GM10847 (cell line): Measurements from ENCODE around the gene FGF4.

Experiments used
- POLR2A ChIP-seq: IDR thresholded peaks from 2 replicates; pipeline ENCODE4 v1.6.1; 2011; ENCODE audit not compliant: insufficient read length; ENCODE audit errors: extremely low read depth

FGF4 gene

GRCh38 chr11:69812256-69812655, 37.1 kb upstream of the FGF4 start:
- no peak for TF ChIP-seq POLR2A

DNA sequence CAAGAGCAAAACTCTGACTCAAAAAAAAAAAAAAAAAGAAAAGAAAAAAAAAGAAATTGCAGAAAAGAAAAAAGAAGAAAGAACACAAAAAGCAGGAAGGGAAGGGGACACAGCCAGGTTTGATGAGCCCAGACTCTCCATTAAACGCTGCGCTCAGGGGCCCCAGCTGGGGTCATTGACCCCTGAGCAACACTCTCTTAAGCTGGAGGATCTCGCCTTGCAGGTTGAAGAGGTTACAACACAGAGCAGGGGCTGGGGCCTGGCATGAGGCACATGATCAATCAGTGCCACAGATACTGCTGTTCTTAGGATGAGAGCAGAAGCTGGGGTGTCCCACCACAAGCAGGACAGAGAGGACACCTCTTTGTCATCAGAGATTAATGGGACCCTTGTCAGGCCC, 36.3 kb upstream of the FGF4 start:
- TF ChIP-seq POLR2A, result no peak

DNA sequence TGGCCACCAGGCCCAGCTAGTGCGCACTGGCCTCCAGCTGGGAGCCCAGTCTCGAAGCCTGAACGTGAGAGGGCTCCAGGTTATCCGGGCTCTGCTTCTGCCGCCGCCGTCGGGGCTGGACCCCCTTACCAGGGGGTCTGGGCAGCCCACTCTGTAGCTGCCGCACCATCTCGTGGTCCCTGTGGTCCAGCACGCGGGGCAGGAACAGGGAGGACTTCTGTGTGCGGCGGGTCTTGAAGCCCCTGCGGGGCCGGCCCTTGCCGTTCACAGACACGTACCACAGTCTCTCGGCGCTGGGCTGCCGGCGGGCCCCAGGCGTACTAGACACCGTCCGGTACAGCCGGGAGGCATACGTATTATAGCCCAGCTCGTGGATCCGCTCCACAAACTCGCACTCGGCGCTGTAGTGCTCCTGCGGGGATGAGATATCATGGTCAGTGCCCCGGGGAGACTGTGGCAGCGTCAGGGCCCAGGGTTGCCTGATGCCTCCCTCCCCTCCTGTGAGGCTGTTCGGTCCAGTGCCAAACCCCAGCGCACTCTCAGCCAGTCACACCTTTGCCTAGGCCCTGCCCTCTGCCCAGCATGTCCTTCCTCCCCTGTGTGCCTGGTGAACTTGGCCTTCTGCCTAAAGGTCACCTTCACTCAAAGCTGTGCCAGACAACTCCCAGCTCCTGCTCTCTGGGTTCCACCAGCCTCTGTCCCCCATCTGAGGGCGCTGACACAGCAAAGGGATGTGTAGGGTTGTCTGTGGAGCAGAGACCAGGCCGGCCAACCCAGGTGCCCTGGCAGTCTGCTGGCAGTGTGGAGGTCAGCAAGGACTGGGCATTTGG, 35.4 kb upstream of the FGF4 start:
- TF ChIP-seq POLR2A, result no peak

DNA sequence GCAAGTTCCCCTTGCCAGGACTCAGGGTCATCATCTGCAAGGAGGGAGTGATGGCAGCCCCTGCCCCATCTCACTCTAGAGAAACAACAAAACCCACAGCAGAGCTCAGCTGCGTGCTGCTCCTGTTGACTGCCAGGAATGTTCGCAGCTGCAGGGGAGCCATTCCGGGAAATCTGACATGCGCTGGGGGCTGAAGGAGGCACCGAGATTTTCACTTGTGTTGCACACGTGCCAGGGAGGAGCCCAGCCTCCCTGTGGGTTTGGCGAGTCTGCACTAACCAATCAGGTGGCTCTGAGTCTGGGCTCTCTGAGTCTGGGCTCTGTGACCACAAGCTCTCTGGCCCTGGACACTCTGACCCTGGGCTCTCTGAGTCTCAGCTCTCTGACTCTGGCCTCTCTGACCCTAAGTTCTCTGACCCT, 33.5 kb upstream of the FGF4 start:
- no peak for TF ChIP-seq POLR2A

GRCh38 chr11:69807106-69807815, 32.1 kb upstream of the FGF4 start:
- TF ChIP-seq POLR2A, result no peak

- TF ChIP-seq POLR2A, result no peak
These were observed 29.8 kb upstream of the FGF4 start for GRCh38 chr11:69804769-69805508.

DNA sequence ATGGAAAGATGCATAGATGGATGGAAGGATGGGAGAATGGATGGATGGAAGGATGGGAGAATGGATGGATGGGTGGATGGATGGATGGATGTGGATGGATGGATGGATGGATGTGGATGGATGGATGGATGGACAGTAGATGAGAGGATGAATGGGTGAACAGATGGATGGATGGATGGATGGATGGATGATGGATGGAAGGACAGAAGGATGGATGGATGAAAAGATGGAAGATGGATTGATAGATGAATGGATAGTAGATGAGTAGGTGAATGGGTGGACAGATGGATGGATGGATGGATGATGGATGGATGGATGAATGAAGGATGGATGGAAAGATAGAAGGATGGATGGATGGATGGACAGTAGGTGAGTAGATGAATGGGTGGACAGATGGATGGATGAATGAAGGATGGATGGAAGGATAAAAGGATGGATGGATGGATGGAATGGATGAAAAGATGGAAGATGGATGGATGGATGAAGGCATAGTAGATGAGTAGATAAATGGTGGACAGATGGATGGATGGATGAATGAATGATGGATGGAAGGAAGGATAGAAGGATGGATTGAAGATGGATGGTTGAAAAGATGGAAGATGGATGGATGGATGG, 28.6 kb upstream of the FGF4 start:
- TF ChIP-seq POLR2A, result no peak

- TF ChIP-seq POLR2A, result no peak
These were observed 27.9 kb upstream of the FGF4 start for GRCh38 chr11:69803022-69803421.

- TF ChIP-seq POLR2A, result no peak
These were observed 27.4 kb upstream of the FGF4 start for GRCh38 chr11:69802590-69802989.

DNA sequence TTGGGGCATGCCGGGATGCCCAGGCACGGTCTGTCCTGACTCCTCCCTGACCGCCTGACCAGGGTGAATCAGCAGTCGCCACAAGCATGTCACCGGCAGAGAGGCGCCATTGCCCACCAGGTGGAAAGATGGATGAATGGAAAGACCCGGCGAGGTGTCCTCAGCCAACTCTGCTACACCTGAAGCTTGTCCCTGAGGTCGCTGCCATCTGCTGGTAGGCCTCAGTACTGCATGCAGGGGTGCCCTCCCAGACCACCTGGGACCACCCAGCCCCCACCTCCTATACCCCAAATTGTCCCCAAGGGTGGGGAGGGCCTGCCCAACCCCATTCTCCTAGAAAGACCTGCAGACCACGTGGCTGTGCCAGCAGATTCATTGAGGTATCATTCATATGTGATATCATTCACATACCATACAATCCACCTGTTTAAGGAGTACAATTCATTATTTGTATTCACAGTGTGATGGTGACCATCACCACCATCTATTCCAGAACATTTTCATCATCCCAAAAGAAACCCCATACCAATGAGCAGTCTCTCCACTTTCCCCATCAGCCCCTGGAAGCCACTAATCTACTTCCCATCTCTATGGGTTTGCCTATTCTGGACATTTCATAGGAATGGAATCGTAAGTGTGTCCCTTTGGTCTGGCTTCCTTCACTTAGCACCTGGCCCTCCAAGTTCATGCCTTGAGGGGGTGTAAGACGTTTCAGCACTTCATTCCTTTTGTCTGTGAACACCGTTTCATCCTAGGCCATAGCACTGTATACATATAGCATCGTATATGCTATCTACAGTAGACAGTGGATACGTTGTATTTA, 26.6 kb upstream of the FGF4 start:
- no peak for TF ChIP-seq POLR2A

- no peak for TF ChIP-seq POLR2A
These were observed 25.1 kb upstream of the FGF4 start for GRCh38 chr11:69800278-69800677.

DNA sequence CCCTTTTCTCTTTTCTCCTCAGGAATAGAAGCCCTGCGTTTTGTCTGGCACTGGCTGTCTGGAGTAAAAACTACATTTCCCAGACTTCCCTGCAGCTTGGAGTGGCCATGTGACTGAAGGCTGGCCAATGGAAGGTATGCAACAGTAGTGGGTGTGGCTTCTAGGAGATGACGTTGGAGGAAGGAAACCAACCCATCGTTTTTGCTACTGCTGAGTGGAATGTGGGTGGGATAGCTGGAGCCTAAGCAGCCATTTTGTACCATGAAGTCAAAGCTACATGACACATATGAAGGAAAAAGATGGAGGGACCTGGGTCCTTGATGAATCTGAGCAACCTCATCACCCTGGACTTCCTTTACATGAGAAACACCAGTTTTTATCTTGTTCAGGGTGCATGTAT, 24.4 kb upstream of the FGF4 start:
- TF ChIP-seq POLR2A, result no peak

- no peak for TF ChIP-seq POLR2A
These were observed 24.0 kb upstream of the FGF4 start for GRCh38 chr11:69799097-69799496.

DNA sequence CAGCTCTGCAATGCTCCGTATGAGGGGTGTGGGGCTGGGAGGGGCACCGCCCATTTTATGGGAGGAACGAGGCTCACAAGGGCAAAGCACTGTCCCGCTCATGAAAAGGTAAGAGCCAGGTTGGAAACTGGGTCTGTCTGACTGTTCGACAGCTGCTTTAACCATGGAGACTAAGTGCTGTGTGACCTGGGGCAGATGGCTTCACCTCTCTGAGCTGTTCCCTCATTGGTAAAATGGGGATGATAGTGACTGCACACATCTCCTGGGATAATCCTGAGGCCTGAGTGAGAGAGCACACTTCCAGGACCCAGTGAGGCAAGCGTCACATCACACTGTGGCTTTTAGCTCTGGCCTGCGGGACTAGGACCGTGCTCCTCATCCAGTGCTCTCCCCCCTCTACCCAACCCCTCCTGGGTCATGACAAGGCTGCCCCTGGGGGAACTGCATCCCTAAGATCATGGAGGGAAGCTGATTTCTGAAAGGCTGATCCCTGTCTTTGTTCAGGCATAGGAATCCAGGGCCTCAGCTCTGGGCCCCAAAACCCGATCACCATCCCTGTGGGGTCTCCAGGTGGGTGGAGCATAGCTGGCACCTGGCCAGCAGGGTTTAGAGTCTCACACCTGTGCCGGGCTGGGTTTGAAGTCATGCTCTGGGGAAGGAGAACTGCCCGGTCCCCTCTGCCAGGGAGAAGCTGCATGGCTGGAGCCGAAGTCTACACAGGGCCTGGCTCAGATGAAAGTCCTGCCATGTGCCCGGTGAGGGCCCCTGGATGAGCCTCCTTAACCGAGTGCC, 22.8 kb upstream of the FGF4 start:
- no peak for TF ChIP-seq POLR2A
